ENCODE results near the gene DHX34.

DHX34 gene

DNA sequence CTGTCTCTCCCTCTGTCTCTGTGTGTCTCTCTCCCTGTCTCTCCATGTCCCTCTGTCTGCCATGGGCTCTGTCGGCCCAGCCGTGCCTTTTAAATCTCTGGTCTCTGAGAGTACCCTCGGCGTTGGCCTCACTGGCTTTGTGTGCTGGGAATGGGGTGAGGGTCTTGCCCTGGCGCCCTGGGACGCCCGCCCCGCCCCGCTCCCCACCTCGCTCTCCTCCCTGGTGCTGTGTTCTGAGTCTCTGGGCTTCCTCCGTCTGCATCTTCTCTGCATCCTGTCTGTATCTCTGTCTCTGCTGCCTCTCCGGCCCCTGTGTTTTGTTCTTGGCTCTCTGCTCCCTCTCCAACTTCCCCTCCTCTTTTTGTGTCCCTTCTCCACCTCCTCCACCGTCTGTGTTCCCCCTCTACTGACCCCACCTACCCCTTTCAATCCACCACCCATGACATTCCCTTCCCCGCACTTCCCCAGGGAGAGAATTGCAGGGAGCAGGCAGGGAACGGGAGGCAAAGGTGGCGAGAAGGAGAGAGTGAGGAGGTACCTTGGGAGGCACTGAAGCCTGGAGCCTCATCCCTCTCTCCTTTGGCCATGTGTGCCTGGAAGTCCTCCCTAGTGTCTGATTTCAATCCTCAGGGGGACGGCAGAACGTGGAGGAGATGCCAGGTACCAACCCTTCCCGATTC, 74.2 kb downstream of the DHX34 start:
- no peaks in the 10 kb centered on the region for H3K36me3 ChIP-seq (ENCODE audit: control insufficient read depth, low read length)
- peaks cover 1% of the 10 kb centered on the region for H3K79me2 ChIP-seq (ENCODE audit: control insufficient read depth, low read length)
- H3K4me1 ChIP-seq (ENCODE audit: control insufficient read depth, low read length) = peaks cover 54% of the 10 kb centered on the region
- TF ChIP-seq, protein P1, sequence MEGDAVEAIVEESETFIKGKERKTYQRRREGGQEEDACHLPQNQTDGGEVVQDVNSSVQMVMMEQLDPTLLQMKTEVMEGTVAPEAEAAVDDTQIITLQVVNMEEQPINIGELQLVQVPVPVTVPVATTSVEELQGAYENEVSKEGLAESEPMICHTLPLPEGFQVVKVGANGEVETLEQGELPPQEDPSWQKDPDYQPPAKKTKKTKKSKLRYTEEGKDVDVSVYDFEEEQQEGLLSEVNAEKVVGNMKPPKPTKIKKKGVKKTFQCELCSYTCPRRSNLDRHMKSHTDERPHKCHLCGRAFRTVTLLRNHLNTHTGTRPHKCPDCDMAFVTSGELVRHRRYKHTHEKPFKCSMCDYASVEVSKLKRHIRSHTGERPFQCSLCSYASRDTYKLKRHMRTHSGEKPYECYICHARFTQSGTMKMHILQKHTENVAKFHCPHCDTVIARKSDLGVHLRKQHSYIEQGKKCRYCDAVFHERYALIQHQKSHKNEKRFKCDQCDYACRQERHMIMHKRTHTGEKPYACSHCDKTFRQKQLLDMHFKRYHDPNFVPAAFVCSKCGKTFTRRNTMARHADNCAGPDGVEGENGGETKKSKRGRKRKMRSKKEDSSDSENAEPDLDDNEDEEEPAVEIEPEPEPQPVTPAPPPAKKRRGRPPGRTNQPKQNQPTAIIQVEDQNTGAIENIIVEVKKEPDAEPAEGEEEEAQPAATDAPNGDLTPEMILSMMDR (IDR thresholded peaks at IDR 0.05; ENCODE audit: low read depth, low read length, poor library complexity, severe bottlenecking) = no peak
- no peak for TF ChIP-seq EZH2phosphoT487 (IDR thresholded peaks at IDR 0.05; ENCODE audit: borderline replicate concordance, low read length)
- no peaks in the 10 kb centered on the region for H3K9me3 ChIP-seq (ENCODE audit: control insufficient read depth, insufficient read depth, low read length)
- no peaks in the 10 kb centered on the region for H4K20me1 ChIP-seq (ENCODE audit: control insufficient read depth, insufficient read depth, low read depth, low read length)
- no peaks in the 10 kb centered on the region for H3K9me2 ChIP-seq (replicated peaks; ENCODE audit: control insufficient read depth, low read length)
- H3K27me3 ChIP-seq (ENCODE audit: control insufficient read depth, low read length) = peaks cover 48% of the 10 kb centered on the region
- no peak overlapping the region for H3K4me3 ChIP-seq (ENCODE audit: low read length)
- peak overlapping the region; percentile 15 for H3K4me2 ChIP-seq (ENCODE audit: low read length)
- no peak overlapping the region for H3K27ac ChIP-seq (ENCODE audit: low read depth, low read length)
- peaks cover 8% of the 10 kb centered on the region for H3F3A ChIP-seq (ENCODE audit: control insufficient read depth, insufficient read depth)

DNA sequence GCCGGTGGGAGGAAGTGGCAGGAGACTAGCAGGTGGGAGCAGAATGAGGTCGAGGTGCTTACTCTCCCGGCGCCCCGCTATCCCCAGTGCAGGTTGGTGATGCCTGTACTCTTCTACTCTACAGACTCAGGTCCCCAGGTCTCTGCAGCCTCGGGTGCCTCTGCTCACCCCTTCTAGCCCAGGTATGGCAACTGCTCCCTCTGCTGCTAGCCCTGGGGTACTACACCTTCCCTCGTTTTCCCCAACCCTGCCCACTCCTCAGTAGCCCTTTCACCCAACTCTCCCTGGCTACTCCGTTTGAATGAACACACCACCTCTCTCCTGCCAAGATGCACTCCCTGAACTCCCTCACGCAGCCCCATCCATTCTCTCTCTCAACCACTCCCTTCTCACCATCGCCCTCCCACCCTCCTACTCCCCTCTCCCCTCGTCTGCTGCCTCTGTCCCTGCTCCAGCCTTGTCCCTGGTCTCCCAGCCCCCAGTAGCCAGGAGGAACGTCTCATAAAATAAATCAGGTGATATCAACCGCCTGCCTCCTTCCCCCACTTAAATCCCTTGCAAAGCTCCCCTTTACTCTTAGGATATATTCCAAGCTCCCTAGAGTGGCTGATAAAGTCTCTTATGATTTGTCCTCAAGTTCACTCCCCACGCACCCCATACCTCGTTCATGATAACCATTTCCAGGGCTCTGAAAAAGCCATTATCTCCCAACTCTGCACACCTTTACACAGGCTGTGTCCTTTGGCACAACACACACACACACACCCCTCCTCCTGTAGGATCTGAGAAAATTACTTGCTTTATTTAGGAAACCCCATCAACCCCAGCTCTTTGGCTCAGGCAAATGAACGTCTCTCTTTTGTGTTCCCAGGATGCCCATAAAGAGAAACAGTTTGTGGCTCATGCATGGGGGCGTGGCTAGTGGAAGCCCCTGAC, 78.4 kb downstream of the DHX34 start:
- TF ChIP-seq EZH2phosphoT487 (IDR thresholded peaks at IDR 0.05; ENCODE audit: borderline replicate concordance, low read length) = no peak
- TF ChIP-seq, protein P1 (IDR thresholded peaks at IDR 0.05; ENCODE audit: low read depth, low read length, poor library complexity, severe bottlenecking) = peak; percentile 95
- peaks cover 8% of the 10 kb centered on the region; the same call in 1 of the 2 replicates for H3F3A ChIP-seq (ENCODE audit: control insufficient read depth, insufficient read depth)
- no peaks in the 10 kb centered on the region for H3K9me3 ChIP-seq (ENCODE audit: control insufficient read depth, insufficient read depth, low read length)
- H3K27me3 ChIP-seq (ENCODE audit: control insufficient read depth, low read length) = peaks cover 15% of the 10 kb centered on the region
- no peaks in the 10 kb centered on the region for H3K79me2 ChIP-seq (ENCODE audit: control insufficient read depth, low read length)
- peak overlapping the region; percentile 56 for H3K27ac ChIP-seq (ENCODE audit: low read depth, low read length)
- H3K4me3 ChIP-seq (ENCODE audit: low read length) = peak overlapping the region; percentile 61
- H3K36me3 ChIP-seq (ENCODE audit: control insufficient read depth, low read length) = no peaks in the 10 kb centered on the region
- peaks cover 40% of the 10 kb centered on the region for H3K4me1 ChIP-seq (ENCODE audit: control insufficient read depth, low read length)
- H4K20me1 ChIP-seq (ENCODE audit: control insufficient read depth, insufficient read depth, low read depth, low read length) = no peaks in the 10 kb centered on the region
- peak overlapping the region; percentile 73 for H3K4me2 ChIP-seq (ENCODE audit: low read length)
- H3K9me2 ChIP-seq (replicated peaks; ENCODE audit: control insufficient read depth, low read length) = no peaks in the 10 kb centered on the region

DNA sequence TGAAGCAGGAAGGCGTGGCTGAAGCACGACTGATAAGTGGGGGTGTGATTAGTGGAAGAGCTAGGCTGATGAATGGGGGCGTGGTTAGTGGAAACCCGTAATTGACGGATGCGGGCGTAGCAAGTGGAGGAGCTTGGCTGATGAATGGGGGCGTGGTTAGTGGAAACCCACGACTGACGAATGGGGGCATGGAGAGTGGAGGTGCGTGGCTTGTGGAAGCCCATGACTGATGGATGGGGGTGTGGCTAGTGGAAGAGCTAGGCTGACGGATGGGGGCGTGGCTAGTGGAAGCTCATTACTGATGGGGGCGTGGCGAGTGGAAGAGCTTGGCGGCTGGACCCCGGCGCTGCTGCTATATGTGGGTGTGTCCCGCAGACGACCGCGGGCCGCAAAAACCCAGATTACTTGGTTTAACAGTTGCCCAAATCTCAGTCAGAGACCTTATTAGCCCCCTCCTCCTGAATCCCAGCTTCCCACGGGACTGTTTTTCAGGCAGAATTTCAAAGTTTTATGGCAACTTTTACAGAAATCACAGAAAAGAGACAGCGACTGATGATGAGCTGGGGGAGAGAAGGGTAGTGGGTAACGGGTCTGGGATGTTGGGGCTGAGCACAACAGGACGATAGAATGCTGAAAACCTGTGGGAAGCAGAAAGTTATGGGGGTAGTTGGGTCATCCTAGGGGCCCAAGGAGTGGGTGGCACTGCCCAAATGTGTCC, 79.2 kb downstream of the DHX34 start:
- Histone ChIP-seq H3K4me1 (ENCODE audit: control insufficient read depth, low read length) (peaks cover 41% of the 10 kb centered on the region), H3K9me2 (replicated peaks; ENCODE audit: control insufficient read depth, low read length) (no peaks in the 10 kb centered on the region), H3K36me3 (ENCODE audit: control insufficient read depth, low read length) (no peaks in the 10 kb centered on the region), H3K79me2 (ENCODE audit: control insufficient read depth, low read length) (no peaks in the 10 kb centered on the region), H4K20me1 (ENCODE audit: control insufficient read depth, insufficient read depth, low read depth, low read length) (no peaks in the 10 kb centered on the region), H3K9me3 (ENCODE audit: control insufficient read depth, insufficient read depth, low read length) (no peaks in the 10 kb centered on the region), H3K4me3 (ENCODE audit: low read length) (peak overlapping the region; percentile 63), H3K4me2 (ENCODE audit: low read length) (peak overlapping the region; percentile 73), H3K27me3 (ENCODE audit: control insufficient read depth, low read length) (peaks cover 7% of the 10 kb centered on the region), H3F3A (ENCODE audit: control insufficient read depth, insufficient read depth) (peaks cover 12% of the 10 kb centered on the region), H3K27ac (ENCODE audit: low read depth, low read length) (peak overlapping the region; percentile 56)
- TF ChIP-seq, protein P1 (IDR thresholded peaks at IDR 0.05; ENCODE audit: low read depth, low read length, poor library complexity, severe bottlenecking) = no peak
- no peak for TF ChIP-seq EZH2phosphoT487 (IDR thresholded peaks at IDR 0.05; ENCODE audit: borderline replicate concordance, low read length)
